GM20431 (cell line): ENCODE measurements around the gene DENND5B.
"Not testable (repeated sequence)": the region's sequence is repeated elsewhere in the genome, so short reads cannot be mapped to it uniquely, and the experiment has no call there.

Experiments used
- in situ Hi-C: fragments of 300-500 bp; cut with MseI, MboI; formaldehyde crosslinking; loops from one replicate; pipeline ENCODE4 v1.15.0; 2020; ENCODE audit warnings: low sequenced_read_pairs; ENCODE audit not compliant: unreplicated experiment

DENND5B gene

GRCh38 chr12:31562594-31563328 lies 28.2 kb downstream of the DENND5B start:
- in situ Hi-C loops, result no loop called here

- in situ Hi-C loops, result no loop called here
Measured at GRCh38 chr12:31560516-31560915, 30.4 kb downstream of the DENND5B start.

- in situ Hi-C loops, result no loop called here
Measured at GRCh38 chr12:31558521-31558920, 32.4 kb downstream of the DENND5B start.

DNA sequence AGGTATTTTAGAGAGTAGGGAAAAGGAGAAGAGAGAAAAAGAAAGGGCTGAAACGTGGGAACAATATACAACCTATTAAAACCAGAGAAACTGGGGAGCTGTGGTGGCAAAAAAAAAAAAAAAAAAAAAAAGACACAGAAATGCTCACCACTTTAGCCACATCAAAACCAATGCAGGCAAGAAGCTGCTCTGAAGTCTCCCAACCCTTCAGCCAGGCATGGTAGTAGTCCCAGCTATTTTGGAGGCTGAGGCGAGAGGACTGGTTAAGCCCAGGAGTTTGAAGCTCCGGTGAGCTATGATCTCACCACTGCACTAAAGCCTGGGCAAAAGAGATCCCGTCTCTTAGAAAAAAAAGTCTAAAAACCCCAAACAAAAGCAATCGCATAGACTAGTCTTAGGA lies 33.2 kb downstream of the DENND5B start:
- in situ Hi-C loops, result no loop called here

DNA sequence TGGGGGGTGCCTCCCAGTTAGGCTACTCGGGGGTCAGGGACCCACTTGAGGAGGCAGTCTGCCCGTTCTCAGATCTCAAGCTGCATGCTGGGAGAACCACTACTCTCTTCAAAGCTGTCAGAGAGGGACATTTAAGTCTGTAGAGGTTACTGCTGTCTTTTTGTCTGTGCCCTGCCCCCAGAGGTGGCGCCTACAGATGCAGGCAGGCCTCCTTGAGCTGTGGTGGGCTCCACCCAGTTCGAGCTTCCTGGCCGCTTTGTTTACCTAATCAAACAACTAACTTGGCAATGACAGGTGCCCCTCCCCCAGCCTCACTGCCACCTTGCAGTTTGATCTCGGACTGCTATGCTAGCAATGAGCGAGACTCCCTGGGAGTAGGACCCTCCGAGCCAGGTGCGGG lies 35.5 kb downstream of the DENND5B start:
- in situ Hi-C loops, result not testable (repeated sequence)

DNA sequence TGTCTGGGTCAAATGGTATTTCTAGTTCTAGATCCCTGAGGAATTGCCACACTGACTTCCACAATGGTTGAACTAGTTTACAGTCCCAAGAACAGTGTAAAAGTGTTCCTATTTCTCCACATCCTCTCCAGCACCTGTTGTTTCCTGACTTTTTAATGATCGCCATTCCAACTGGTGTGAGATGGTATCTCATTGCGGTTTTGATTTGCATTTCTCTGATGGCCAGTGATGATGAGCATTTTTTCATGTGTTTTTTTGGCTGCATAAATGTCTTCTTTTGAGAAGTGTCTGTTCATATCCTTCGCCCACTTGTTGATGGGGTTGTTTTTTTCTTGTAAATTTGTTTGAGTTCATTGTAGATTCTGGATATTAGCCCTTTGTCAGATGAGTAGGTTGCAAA lies 40.3 kb downstream of the DENND5B start:
- in situ Hi-C loops, result not testable (repeated sequence)

DNA sequence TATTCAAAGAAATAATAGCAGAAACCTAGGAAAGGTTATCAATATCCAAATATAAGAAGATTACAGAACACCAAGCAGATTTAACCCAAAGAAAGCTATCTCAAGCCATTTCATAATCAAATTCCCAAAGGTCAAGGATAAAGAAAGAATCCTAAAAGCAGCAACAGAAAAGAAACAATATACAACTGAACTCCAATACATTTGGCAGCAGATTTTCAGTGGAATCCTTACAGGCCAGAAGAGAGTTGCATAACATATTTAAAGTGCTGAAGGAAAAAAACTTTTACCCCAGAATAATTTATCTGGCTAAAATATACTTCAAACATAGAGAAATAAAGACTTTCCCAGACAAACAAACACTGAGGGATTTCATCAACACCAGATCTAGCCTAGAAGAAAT lies 54.3 kb downstream of the DENND5B start:
- in situ Hi-C loops, result no loop called here

DNA sequence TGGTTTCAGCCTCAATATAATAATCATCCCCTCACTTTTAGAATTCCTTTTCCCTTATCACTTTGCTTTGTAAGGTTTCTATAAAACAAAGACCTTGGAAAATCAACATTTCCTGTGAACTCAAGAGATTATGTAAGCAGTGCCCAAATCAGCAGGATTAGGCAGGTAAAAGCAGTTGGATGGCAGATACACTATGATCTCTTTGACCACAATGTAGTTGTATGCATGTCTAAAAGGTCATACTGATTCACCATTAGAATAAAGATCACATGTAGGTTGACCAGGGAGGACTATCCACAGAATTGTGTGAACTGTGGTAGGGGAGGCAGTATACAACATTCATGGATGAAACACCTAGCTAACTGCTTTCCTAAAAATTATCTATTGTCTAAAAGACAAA lies 57.5 kb downstream of the DENND5B start:
- in situ Hi-C loops, result no loop called here

GRCh38 chr12:31531893-31532292 lies 59.0 kb downstream of the DENND5B start:
- in situ Hi-C loops, result no loop called here

- in situ Hi-C loops, result no loop called here
Measured at GRCh38 chr12:31528095-31528494, 62.8 kb downstream of the DENND5B start.

DNA sequence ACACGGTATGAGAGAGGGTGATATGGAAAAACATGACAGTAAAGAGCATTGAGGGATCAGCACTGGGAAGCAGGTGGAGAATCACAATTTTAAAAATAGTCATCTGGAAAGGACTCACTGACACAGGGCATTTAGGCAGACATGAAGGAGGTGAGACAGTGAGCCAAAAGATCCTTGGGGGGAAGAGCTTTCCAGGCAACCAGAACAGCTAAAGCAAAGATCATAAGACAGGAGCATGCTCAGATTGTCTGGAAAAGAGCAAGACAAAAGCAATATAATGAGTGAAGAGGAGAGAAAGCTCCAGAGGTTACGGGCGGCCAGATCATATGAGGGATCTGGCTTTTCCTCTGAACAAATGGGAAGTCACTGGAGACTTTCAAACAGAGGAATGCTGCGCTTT lies 63.9 kb downstream of the DENND5B start:
- in situ Hi-C loops, result no loop called here

GRCh38 chr12:31526158-31526546 lies 64.8 kb downstream of the DENND5B start:
- in situ Hi-C loops, result no loop called here

- in situ Hi-C loops, result no loop called here
Measured at GRCh38 chr12:31525496-31526157, 65.3 kb downstream of the DENND5B start.

GRCh38 chr12:31524791-31525495 lies 66.0 kb downstream of the DENND5B start:
- in situ Hi-C loops, result no loop called here

DNA sequence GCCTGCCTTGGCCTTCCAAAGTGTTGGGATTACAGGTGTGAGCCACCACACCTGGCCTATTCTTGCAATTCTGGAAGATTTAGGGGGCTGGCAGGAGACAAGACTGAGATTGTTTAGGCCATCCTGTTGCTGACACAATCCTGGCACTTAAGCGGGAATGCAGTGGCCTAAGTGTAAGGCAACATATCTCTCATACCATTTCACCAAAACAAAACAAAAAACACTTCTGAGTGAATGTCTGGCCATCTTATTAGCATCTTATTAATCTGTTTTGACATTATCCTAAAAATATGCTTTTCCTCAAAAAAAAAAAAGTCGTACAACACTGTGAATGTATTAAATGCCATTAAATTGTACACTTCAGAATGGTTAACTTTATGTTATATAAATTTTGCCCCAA lies 67.6 kb downstream of the DENND5B start:
- in situ Hi-C loops, result no loop called here

DNA sequence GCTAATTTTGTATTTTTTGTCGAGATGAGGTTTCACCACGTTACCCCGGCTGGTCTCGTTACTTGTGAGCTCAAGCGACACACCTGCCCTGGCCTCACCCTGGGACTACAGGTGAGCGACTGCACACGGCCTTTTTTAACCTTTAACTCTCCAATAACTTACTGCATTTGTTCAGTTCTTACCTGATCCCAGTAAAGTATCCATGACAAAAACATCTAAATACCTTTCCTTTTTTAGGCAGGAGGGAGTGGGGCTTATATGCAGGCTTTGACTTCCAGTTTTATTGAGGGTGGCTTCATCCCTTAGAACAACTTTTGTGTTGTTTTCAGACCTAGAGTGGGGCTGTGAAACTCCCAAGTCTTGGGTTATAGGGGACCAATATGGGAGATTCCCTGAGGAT lies 68.3 kb downstream of the DENND5B start:
- in situ Hi-C loops, result no loop called here

DNA sequence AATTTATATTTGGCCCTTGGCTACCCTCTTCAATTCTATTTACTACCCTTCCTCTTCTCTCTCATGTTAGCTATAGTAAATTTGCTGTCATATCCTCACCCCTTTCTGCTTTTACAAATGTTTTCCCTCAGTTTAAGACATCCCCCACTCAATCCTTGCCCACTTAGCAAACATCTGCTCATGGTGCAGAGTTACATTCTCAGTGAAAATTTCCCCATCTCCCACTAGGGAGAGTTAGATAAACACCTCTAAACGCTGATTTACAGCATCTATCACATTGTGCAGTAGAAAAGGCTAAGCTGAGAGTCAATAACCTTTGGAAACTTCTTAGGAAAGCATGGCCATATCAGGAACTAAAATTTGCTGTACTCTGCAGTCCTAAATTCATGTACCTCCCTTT lies 69.0 kb downstream of the DENND5B start:
- in situ Hi-C loops, result no loop called here

GRCh38 chr12:31519511-31519910 lies 71.4 kb downstream of the DENND5B start:
- in situ Hi-C loops, result no loop called here

DNA sequence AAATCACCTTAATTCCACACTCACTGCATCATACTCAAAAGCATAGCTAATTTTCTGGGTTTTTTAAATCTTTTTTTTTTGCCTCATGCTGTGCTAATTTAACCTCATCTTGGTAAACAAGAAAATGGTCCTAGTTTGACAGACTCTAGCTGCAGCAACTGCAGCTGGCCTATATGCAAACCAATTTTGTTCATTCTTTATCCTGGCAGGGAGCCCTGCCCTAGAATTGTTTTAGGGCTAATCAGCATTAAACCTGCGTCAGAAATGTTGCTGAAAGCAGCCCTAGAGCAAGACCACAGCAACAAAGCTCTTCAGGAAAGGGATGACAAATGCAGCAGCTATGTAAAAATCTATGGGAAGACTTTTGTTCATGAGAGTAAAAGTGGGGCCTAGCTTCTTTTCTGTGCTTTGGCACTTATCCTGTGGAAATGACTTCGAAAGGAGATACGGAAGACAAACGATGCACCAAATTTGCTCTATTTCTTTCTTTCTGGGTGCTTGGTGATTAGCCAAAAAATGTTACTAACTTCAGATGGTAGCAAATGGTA lies 72.2 kb downstream of the DENND5B start:
- in situ Hi-C loops, result no loop called here

DNA sequence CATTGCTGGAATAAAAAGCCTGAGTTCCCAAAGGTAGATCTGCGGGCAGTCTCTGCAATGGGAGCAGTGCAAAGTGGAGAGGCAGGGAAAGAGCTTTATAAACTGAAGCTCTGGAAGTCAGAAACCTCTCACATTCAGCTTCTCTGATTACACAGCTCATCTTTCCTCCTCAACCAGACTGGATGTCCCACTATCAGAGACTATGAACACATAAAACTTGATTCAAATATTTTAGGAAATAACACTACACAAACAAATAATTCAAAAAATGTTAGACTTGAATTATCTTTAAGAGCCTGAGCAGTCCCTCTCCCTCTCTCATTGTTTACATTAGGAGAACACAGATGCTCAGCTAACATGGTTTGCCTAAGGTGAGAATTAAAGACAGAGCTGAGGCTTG lies 72.9 kb downstream of the DENND5B start:
- in situ Hi-C loops, result no loop called here

- in situ Hi-C loops, result no loop called here
Measured at GRCh38 chr12:31516702-31517101, 74.2 kb downstream of the DENND5B start.
